HepG2 (cell line): ENCODE results near the gene CA11. TPM values are rescaled to one million over a fixed set of nuclear protein-coding genes. Genes with fewer than 3 reads are reported as not detected.

Source experiments
- ATAC-seq: fragments of 200-7000 bp; cut with Tn5 transposase; 3 replicates; pipeline ENCODE4 v1.9.1; 2020; ENCODE audit warnings: mild to moderate bottlenecking, moderate library complexity
- BruUV-seq: library from RNA; stranded (reverse); fragments of 400-500 nt; replicated peaks from 2 replicates; lab custom pipeline; 2021; lab: Mats Ljungman, UMichigan
- CTCF ChIA-PET: fragments of 300-600 bp; formaldehyde crosslinking; extraction: SDS; loops from one replicate; lab custom pipeline; 2021; ENCODE audit warnings: low total read pairs, inconsistent platforms, low intra/inter-chr PET ratio; lab: Yijun Ruan, JAX
- POLR2A ChIA-PET: fragments of 350-600 bp; sonication (Branson Sonifier 250); formaldehyde crosslinking; loops from one replicate; lab custom pipeline; 2020; ENCODE audit warnings: antibody characterized with exemption, inconsistent platforms; lab: Yijun Ruan, JAX
- DNase-seq: peaks from one replicate; pipeline ENCODE4 v3.0.0-alpha.2; 2015; ENCODE audit warnings: low spot score
- FAIRE-seq: peaks from 3 replicates; lab custom pipeline; 2011; peaks lifted over from hg19 to GRCh38; lab: Jason Lieb, UNC
- H2AFZ ChIP-seq: one replicate; pipeline ENCODE4 v1.6.1; 2011; ENCODE audit warnings: low read length, inconsistent platforms
- H3K27ac ChIP-seq: fragments of 300-600 bp; 3 replicates; pipeline ENCODE4 v1.8.0; 2011; ENCODE audit warnings: mixed run types, mild to moderate bottlenecking, mixed read lengths, low read length, inconsistent platforms; ENCODE audit not compliant: insufficient read depth; ENCODE audit errors: extremely low read length
- H3K27me3 ChIP-seq, 2 experiments: fragments of 200-600 bp in 1 of 2; 2 replicates in 1 of 2; 3 replicates in 1 of 2; pipeline versions ENCODE4 v1.6.0 to v1.8.0; 2011; ENCODE audit warnings: low read length in 2 of 2, mild to moderate bottlenecking in 2 of 2, moderate library complexity in 2 of 2, inconsistent platforms in 1 of 2; ENCODE audit not compliant: insufficient read depth in 2 of 2, control insufficient read depth in 1 of 2
- H3K36me3 ChIP-seq, 2 experiments: fragments of 200-600 bp in 1 of 2; replicated peaks in 1 of 2; 2 replicates in 1 of 2; 3 replicates in 1 of 2; pipeline versions ENCODE4 v1.5.1 to v1.8.0; 2011; ENCODE audit warnings: low read length in 2 of 2, inconsistent platforms in 1 of 2; ENCODE audit not compliant: insufficient read depth in 2 of 2, control insufficient read depth in 1 of 2
- H3K4me1 ChIP-seq: 2 replicates; pipeline ENCODE4 v1.5.1; 2012; ENCODE audit warnings: low read length, inconsistent platforms; ENCODE audit not compliant: insufficient read depth
- H3K4me2 ChIP-seq: 2 replicates; pipeline ENCODE4 v1.6.0; 2011; ENCODE audit warnings: low read depth, low read length, inconsistent platforms
- H3K4me3 ChIP-seq, 3 experiments: fragments of 200-600 bp in 1 of 3; sonication (generic), shearing (Covaris generic) in 1 of 3; replicated peaks in 1 of 3; 2 replicates each; pipeline ENCODE4 v1.5.1; 2011 to 2016; ENCODE audit warnings: low read length in 3 of 3, inconsistent platforms in 2 of 3, low read depth in 2 of 3, mild to moderate bottlenecking in 2 of 3, control low read depth in 1 of 3, mixed read lengths in 1 of 3; ENCODE audit not compliant: insufficient read depth in 1 of 3
- H3K79me2 ChIP-seq: one replicate; pipeline ENCODE4 v1.6.1; 2011; ENCODE audit warnings: low read length, inconsistent platforms; ENCODE audit not compliant: insufficient read depth
- H3K9ac ChIP-seq: 2 replicates; pipeline ENCODE4 v1.6.0; 2011; ENCODE audit warnings: mild to moderate bottlenecking, low read depth, low read length, inconsistent platforms; ENCODE audit not compliant: insufficient read depth
- H3K9me3 ChIP-seq: 2 replicates; pipeline ENCODE4 v1.5.1; 2012; ENCODE audit warnings: mild to moderate bottlenecking, low read length
- H4K20me1 ChIP-seq: 2 replicates; pipeline ENCODE4 v1.6.0; 2011; ENCODE audit warnings: inconsistent platforms, mild to moderate bottlenecking, low read length, moderate library complexity; ENCODE audit not compliant: insufficient read depth
- CBX5 ChIP-seq: sonication (generic); formaldehyde crosslinking; IDR thresholded peaks from 2 replicates; pipeline ENCODE4 v1.4.0; 2020; ENCODE audit warnings: missing genetic modification reagents, borderline replicate concordance
- CREB1 ChIP-seq, 2 experiments: fragments of 450-650 bp in 1 of 2; IDR thresholded peaks; 2 replicates each; pipeline ENCODE4 v1.6.1; 2016 to 2017; ENCODE audit warnings: control low read depth in 1 of 2, mild to moderate bottlenecking in 1 of 2, missing compliant biosample characterization in 1 of 2, missing genetic modification characterization in 1 of 2
- EHMT2 ChIP-seq: fragments of 200-600 bp; sonication (generic); IDR thresholded peaks from 2 replicates; pipeline ENCODE4 v1.7.0; 2017; ENCODE audit warnings: antibody characterized with exemption, low read depth, low read length, borderline replicate concordance
- ELF1 ChIP-seq: sonication (generic); formaldehyde crosslinking; IDR thresholded peaks from 2 replicates; pipeline ENCODE4 v1.4.0; 2020; ENCODE audit warnings: missing genetic modification reagents
- FOSL2 ChIP-seq: sonication (generic); formaldehyde crosslinking; IDR thresholded peaks from 2 replicates; pipeline ENCODE4 v1.4.0; 2020; ENCODE audit warnings: missing genetic modification reagents
- GABPB1 ChIP-seq: IDR thresholded peaks from 2 replicates; pipeline ENCODE4 v1.6.1; 2016; ENCODE audit warnings: mild to moderate bottlenecking, missing genetic modification reagents, moderate library complexity, missing compliant biosample characterization
- IKZF5 ChIP-seq: IDR thresholded peaks from 2 replicates; pipeline ENCODE4 v1.6.1; 2018; ENCODE audit warnings: missing genetic modification reagents, mild to moderate bottlenecking, missing compliant biosample characterization
- PHB2 ChIP-seq: fragments of 450-650 bp; IDR thresholded peaks from 2 replicates; pipeline ENCODE4 v1.6.1; 2018; ENCODE audit not compliant: partially characterized antibody
- SUZ12 ChIP-seq: fragments of 150-350 bp; IDR thresholded peaks from 2 replicates; pipeline ENCODE4 v1.6.1; 2014; ENCODE audit warnings: low read depth, low read length
- XRCC5 ChIP-seq: fragments of 200-400 bp; formaldehyde crosslinking; optimal IDR thresholded peaks from 2 replicates; pipeline ENCODE3; 2017; ENCODE audit warnings: mild to moderate bottlenecking, low read length
- ZMYM2 ChIP-seq: sonication (generic); formaldehyde crosslinking; IDR thresholded peaks from 2 replicates; pipeline ENCODE4 v1.8.0; 2022; ENCODE audit warnings: mild to moderate bottlenecking, missing genetic modification reagents
- ZNF143 ChIP-seq: sonication (generic); formaldehyde crosslinking; IDR thresholded peaks from 2 replicates; pipeline ENCODE4 v1.4.0; 2020; ENCODE audit warnings: missing genetic modification reagents
- ZNF264 ChIP-seq: sonication (generic); formaldehyde crosslinking; IDR thresholded peaks from 2 replicates; pipeline ENCODE4 v1.4.0; 2020; ENCODE audit warnings: missing genetic modification reagents
- ZNF577 ChIP-seq: sonication (generic); formaldehyde crosslinking; IDR thresholded peaks from 2 replicates; pipeline ENCODE4 v1.4.0; 2020; ENCODE audit warnings: mild to moderate bottlenecking, low read depth, missing genetic modification reagents, borderline replicate concordance
- ZNF713 ChIP-seq: sonication (generic); formaldehyde crosslinking; IDR thresholded peaks from 2 replicates; pipeline ENCODE4 v1.4.0; 2020; ENCODE audit warnings: mild to moderate bottlenecking, missing genetic modification reagents
- WGBS: methylation state at CpG from one replicate; pipeline ENCODE4 v1.1.6; 2017; ENCODE audit warnings: low lambda C conversion rate; 5-methylcytosine and 5-hydroxymethylcytosine counted together
- in situ Hi-C: cut with HindIII; loops from 2 replicates; pipeline ENCODE4 v1.10.0; 2017; ENCODE audit warnings: low pct_unique_long_range_greater_than_20kb; ENCODE audit not compliant: extremely low pct_ligation_motif_present
- intact Hi-C: fragments of 100-400 bp; cut with micrococcal nuclease; formaldehyde crosslinking; loops from one replicate; pipeline ENCODE4 v1.10.0; 2022; ENCODE audit not compliant: unreplicated experiment
- polyA plus RNA-seq, 8 experiments: library from polyadenylated mRNA; depleted of rRNA in 3 of 8; stranded (reverse) in 7 of 8; unstranded in 1 of 8; fragments of >200 nt; fragmentation: Illumina TruSeq in 4 of 8; extraction: Trizol in 4 of 8; gene quantifications; 2 replicates each; pipeline versions ENCODE4 v1.2.1 to v1.2.3, GENCODE V29; 2011 to 2016; ENCODE audit warnings: low read depth in 4 of 8, missing spikeins in 1 of 8, mixed read lengths in 1 of 8; ENCODE audit not compliant: insufficient read depth in 1 of 8
- total RNA-seq, 5 experiments: library from RNA; depleted of rRNA; stranded (reverse); fragments of >200 nt; fragmentation: Illumina TruSeq; extraction: Trizol; gene quantifications; 2 replicates each; pipeline ENCODE4 v1.2.3, GENCODE V29; 2016; ENCODE audit warnings: low read depth in 1 of 5
- TF ChIP-seq, protein P1 (sequence below): sonication (generic); formaldehyde crosslinking; IDR thresholded peaks from 2 replicates; pipeline ENCODE4 v1.5.0; 2020; ENCODE audit warnings: mild to moderate bottlenecking, missing genetic modification reagents, borderline replicate concordance

The CA11 gene
- total and polyA plus RNA-seq, 2 of the 13 experiments (the other 11 are each of a cell fraction or from before 2014, with no cell fraction given), result 0.41 to 0.58 TPM

DNA sequence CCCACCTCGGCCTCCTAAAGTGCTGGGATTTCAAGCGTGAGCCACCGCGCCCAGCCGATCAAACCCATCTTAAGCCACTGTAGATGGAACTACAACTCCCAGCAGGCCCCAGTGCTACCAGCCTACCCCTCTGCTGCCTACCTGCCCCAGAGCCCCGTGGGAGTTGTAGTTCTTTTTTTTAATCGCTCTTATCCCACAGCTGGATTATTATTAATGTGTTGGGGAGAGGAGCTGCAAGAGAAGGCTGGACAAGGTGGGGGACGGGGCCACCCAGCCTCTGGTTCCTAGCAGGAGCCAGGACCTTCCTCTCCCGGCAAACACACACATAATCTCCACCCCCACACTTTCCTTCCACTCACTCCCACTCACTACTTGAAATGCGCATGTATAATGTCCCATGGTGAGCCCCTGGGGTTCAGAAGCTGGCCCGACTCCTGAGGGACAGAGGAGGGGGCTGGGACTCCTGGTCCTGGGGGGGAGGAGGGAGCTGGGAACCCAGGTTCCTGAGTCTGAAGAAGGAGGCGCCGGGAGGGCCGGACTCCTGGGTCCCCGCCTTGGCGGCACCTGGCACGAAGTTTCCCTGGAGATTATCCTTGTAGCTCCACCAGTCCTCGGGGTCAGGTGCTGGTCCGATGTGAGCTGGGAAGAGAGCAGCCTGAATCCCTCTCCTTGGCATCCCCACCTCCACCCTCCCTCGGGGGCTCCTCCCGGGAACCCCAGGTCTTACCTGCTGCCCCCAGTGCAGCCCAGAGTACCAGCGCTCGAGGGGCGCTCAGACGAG lies 958 bp downstream of the CA11 start (continued):
- TF ChIP-seq IKZF5 (CRISPR knock-in tag) (0 out of 2 replicates have a peak, but pooled peaks have one; percentile 5), XRCC5 (peak; percentile 23), ZNF264 (no peak), FOSL2 (CRISPR knock-in tag) (no peak), CREB1 (IDR thresholded peaks at IDR 0.05) (no peak), CREB1 (CRISPR knock-in tag; IDR thresholded peaks at IDR 0.05) (peak; percentile 47; the same call in 1 of the 2 replicates), ZNF713 (CRISPR knock-in tag) (no peak), ZNF143 (CRISPR knock-in tag) (peak; percentile 99), CBX5 (CRISPR knock-in tag) (no peak), ELF1 (0 out of 2 replicates have a peak, but pooled peaks have one; percentile 21), GABPB1 (CRISPR knock-in tag) (peak; percentile 54), SUZ12 (peak; percentile 99)

- no peak overlapping the region for H3K27ac ChIP-seq
- WGBS, result 71% methylated on average over 4 of the region's 4 CpGs
These were observed 1.6 kb downstream of the CA11 start for GRCh38 chr19:48644355-48644754.

More at GRCh38 chr19:48644355-48644754, 1.6 kb downstream of the CA11 start:
- in situ Hi-C loops, result no loop called here
- ATAC-seq (no peak), DNase-seq (no peak), FAIRE-seq (no peak)
- Histone ChIP-seq H3K9ac (no peak overlapping the region), H3K4me2 (no peak overlapping the region), H3K36me3 (no peaks in the 10 kb centered on the region), H3K27me3 (peaks cover 1 to 4% of the 10 kb centered on the region in 2 experiments; a peak in 4 of 5 replicates), H3K4me1 (peaks cover 22% of the 10 kb centered on the region), H3K9me3 (no peaks in the 10 kb centered on the region), H3K79me2 (no peaks in the 10 kb centered on the region), H2AFZ (no peak overlapping the region), H4K20me1 (no peaks in the 10 kb centered on the region)
- no TSS peak for BruUV-seq
- intact Hi-C loops, result no loop called here
- POLR2A ChIA-PET, result interaction anchor here (1.5 to 3.4 kb wide), 3 partner anchors 10 to 125 kb away, joined by 4 to 16 read pairs (median 5); no protein-coding TSS in a partner anchor
- TF ChIP-seq ZNF577 (no peak), EHMT2 (no peak), PHB2 (no peak), ZMYM2 (CRISPR knock-in tag) (no peak)
- TF ChIP-seq, protein P1, sequence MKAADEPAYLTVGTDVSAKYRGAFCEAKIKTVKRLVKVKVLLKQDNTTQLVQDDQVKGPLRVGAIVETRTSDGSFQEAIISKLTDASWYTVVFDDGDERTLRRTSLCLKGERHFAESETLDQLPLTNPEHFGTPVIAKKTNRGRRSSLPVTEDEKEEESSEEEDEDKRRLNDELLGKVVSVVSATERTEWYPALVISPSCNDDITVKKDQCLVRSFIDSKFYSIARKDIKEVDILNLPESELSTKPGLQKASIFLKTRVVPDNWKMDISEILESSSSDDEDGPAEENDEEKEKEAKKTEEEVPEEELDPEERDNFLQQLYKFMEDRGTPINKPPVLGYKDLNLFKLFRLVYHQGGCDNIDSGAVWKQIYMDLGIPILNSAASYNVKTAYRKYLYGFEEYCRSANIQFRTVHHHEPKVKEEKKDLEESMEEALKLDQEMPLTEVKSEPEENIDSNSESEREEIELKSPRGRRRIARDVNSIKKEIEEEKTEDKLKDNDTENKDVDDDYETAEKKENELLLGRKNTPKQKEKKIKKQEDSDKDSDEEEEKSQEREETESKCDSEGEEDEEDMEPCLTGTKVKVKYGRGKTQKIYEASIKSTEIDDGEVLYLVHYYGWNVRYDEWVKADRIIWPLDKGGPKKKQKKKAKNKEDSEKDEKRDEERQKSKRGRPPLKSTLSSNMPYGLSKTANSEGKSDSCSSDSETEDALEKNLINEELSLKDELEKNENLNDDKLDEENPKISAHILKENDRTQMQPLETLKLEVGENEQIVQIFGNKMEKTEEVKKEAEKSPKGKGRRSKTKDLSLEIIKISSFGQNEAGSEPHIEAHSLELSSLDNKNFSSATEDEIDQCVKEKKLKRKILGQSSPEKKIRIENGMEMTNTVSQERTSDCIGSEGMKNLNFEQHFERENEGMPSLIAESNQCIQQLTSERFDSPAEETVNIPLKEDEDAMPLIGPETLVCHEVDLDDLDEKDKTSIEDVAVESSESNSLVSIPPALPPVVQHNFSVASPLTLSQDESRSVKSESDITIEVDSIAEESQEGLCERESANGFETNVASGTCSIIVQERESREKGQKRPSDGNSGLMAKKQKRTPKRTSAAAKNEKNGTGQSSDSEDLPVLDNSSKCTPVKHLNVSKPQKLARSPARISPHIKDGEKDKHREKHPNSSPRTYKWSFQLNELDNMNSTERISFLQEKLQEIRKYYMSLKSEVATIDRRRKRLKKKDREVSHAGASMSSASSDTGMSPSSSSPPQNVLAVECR, result 0 out of 2 replicates have a peak, but pooled peaks have one; percentile 13
- TF ChIP-seq, all 625 proteins: peak for 1
- CTCF ChIA-PET, result no interaction called here
- no peak overlapping the region for H3K4me3 ChIP-seq
